HG03460 (cell line): ENCODE data around the gene SHTN1.

Source experiments
- ATAC-seq: cut with Tn5 transposase; IDR thresholded peaks from one replicate; pipeline ENCODE4 v1.9.1; 2021; ENCODE audit not compliant: unreplicated experiment

SHTN1 gene

GRCh38 chr10:116985611-116986010 lies 19.4 kb downstream of the SHTN1 start:
- ATAC-seq, result no peak

GRCh38 chr10:116984202-116984990 lies 20.6 kb downstream of the SHTN1 start:
- no peak for ATAC-seq

DNA sequence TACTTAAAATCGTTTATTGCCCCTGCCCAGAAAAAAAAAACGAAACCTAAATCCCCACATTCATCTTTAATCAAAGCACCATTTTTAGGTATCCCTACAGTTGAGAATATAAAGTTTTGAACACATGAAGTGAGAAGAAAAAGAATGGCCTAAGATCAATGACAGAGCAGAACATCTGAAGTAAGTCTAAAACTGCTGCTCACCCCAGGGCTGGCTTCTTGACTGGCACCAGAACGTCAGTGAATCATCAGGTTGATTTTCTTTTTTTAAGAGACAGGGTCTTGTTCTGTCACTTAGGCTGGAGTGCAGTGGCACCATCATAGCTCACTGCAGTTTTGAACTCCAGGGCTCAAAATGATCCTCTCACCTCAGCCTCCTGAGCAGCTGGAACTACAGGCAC lies 24.9 kb downstream of the SHTN1 start:
- no peak for ATAC-seq

DNA sequence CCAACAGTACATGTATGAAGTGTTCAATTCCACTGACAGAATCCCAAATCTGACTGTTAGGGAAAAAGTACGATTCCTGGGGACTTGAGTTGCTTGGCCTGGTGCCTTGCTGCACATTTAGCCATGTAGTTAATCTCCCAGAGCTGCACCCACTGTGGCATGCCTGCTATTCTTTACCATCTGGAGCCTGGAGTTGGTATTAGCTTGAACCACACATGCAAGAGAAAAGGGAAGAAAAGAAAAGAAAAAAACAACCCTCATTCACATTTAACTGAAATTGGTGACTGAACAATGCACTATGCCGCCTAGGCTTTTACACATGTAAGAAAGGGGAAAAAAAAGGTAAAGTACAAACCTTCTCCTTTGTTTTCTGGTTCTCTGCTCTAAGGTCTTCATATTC lies 26.1 kb downstream of the SHTN1 start:
- ATAC-seq, result no peak

GRCh38 chr10:116974456-116975005 lies 30.5 kb downstream of the SHTN1 start:
- ATAC-seq, result no peak

GRCh38 chr10:116973946-116974455 lies 31.0 kb downstream of the SHTN1 start:
- no peak for ATAC-seq

- ATAC-seq, result no peak
Observed at GRCh38 chr10:116973371-116973905, 31.5 kb downstream of the SHTN1 start.

DNA sequence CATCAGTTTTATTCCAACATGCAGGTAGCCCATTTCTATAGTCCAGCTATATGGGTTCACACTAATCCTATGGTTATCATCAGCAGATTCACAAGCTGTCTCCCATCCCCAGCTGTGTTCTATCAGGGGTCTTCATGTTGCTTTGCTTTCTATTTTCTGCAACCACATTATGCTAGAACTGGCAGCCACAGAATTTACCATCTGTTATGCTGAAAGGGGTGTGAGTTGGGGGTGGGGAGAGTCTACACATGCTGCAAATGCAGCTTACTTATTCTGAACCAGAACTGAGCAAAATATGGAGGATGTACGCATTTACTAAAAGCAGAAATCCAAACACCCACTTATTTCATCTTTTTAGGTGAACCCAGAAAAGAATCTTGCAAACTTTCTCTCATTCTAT lies 32.9 kb downstream of the SHTN1 start:
- ATAC-seq, result no peak

GRCh38 chr10:116970050-116970449 lies 34.9 kb downstream of the SHTN1 start:
- no peak for ATAC-seq

GRCh38 chr10:116968331-116968730 lies 36.7 kb downstream of the SHTN1 start:
- no peak for ATAC-seq

DNA sequence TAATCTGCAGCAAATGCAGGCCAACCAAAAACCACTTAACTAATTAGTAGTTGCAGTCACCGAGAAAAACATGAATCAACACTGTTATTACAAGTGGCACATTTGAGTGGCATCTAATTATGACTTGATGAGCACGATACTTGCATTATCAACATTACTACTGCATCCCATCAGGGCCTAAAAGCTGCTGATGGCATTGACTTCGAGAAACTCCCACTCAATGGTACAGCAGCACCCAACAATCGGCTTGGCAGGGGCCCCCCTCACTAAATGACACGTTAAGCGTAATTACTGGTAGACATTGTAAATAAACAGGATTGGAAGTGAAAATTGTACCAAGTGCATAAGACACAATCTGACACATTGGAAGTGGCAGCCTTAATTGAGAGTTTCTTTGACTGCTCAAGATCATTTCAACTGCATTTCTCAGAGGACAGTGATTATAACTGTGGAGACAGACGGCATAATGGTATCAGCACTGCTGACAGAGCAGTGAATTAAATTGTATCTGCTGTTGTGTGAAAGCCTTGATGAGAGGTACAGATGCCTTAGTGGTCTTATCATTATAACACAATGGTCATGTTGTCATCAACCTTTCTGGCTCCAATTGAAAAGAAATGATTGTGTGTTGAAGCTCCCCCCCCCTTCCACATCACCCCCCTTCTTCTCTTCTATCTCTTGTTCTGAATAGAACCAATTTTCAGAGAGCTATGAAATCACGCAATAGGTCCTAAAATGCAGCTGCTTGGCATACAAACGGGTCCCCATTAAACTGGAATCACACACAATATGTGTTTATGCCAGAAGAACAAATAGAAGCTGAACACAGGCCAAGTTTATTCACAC lies 43.4 kb downstream of the SHTN1 start:
- no peak for ATAC-seq

- no peak for ATAC-seq
Observed at GRCh38 chr10:116960066-116960776, 44.8 kb downstream of the SHTN1 start.

- no peak for ATAC-seq
Observed at GRCh38 chr10:116952729-116953128, 52.3 kb downstream of the SHTN1 start.

DNA sequence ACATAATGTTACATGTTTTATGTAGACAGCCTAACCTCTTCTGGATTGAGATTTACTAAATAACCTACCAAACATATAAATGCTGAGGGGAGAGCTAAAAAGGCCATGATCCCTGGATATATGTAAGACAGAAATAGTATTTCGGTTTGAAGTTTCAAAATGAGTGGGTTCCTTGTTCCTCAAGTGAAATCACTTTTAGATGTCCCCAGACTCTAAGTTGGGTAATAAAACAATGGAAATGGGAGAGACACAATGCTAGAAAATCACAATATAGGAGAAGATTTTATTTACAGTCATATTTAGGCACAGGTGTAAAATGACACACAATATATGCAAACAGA lies 56.5 kb downstream of the SHTN1 start:
- no peak for ATAC-seq

- ATAC-seq, result no peak
Observed at GRCh38 chr10:116947841-116948529, 57.0 kb downstream of the SHTN1 start.

DNA sequence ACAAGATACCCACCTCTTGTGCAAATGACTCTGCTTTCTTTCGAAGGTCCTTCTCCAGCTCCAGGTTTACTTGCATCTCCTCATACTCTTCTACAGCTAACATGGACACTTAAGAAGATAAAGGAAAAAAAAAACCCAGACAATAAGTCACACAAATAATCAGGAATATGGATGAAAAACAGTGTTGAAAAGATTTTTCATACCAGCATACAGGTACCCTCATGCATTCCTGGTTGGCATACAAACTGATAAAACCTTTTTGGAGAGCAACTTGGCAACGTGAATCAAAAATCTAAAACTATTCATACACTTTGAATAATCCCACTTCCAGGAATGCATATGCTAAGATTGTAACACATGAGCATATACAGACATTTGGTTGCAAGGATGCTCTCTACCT lies 60.1 kb downstream of the SHTN1 start:
- ATAC-seq, result no peak

DNA sequence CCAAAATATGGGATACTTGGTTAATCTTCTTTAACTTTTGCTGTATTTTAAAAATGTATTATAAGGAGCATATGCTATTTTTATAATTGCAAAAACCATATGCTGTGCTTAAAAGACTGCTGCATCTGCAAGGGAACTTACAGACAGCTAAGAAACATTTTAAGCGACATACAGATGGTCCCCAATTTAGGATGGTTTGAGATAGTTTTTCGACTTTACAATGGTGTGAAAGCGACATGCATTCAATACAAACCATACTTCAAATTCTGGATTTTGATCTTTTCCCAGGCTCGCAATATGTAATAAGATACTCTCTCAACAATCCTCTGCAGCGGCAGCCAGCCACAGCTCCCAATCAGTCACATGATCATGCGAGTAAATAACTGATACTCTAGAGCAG lies 73.2 kb downstream of the SHTN1 start:
- no peak for ATAC-seq

GRCh38 chr10:116926426-116926825 lies 78.6 kb downstream of the SHTN1 start:
- ATAC-seq, result no peak

GRCh38 chr10:116925056-116925455 lies 79.9 kb downstream of the SHTN1 start:
- ATAC-seq, result no peak

DNA sequence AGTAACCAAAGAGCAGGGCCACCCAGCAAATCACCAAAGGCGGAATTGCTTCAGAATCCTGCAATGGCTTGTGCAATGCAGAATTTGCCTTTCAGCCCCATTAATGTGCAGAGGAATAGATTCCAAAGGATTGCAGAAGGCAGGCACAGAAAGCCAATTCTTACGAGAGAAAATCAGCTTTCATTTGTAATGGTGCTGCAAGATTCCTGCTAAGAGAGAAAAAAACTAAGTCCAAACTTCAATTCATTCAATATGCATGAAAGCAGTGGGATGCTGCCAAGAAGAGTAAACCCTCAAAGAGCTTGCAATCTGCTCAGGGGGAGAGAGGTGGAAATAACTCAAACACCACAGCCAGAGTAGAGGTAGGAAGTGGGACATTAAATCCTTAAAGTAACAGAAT lies 85.3 kb downstream of the SHTN1 start:
- no peak for ATAC-seq
